Measurements from ENCODE around the gene ATP2A2.

DNA sequence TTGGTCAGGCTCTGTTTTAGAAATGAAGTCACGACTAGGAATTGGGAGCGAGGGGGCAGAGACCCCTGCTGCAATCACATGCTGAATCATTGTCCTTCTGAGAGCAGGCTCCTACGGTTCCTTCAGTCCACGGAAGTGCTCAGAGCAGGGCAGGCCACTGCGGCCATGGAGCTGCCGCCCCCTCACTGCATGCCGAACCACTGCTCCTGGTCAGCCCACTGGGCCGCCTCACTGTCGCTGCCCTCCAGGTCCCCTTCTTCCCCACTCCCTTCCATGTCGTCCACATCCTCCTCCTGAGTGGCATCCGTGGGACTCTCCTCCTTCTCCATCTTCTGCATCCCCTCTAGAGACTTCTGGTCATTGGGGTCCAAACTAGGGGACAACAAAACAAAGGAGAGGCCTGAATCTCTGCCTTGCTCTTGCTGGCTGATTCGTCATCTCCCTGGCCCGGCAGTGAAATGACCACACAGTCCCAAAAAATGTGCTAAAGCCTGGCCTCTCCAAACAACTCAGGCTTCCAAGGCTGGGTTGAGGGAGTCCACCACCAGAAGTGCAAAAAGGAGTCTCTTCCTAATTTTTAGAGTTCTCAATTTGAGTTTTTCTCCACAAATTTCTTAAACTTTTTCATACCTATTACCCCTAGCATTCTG, 93.0 kb downstream of the ATP2A2 start:
- TF ChIP-seq, protein P1, sequence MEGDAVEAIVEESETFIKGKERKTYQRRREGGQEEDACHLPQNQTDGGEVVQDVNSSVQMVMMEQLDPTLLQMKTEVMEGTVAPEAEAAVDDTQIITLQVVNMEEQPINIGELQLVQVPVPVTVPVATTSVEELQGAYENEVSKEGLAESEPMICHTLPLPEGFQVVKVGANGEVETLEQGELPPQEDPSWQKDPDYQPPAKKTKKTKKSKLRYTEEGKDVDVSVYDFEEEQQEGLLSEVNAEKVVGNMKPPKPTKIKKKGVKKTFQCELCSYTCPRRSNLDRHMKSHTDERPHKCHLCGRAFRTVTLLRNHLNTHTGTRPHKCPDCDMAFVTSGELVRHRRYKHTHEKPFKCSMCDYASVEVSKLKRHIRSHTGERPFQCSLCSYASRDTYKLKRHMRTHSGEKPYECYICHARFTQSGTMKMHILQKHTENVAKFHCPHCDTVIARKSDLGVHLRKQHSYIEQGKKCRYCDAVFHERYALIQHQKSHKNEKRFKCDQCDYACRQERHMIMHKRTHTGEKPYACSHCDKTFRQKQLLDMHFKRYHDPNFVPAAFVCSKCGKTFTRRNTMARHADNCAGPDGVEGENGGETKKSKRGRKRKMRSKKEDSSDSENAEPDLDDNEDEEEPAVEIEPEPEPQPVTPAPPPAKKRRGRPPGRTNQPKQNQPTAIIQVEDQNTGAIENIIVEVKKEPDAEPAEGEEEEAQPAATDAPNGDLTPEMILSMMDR (IDR thresholded peaks at IDR 0.05), result no peak
- TF ChIP-seq EZH2 (IDR thresholded peaks at IDR 0.05) (no peak), EZH2phosphoT487 (IDR thresholded peaks at IDR 0.05) (no peak)

Data from neural progenitor cell (in vitro differentiated cells).